Brain microvascular endothelial cell (primary cell): ENCODE data around the gene FJX1.
"Not testable (repeated sequence)": the region's sequence is repeated elsewhere in the genome, so short reads cannot be mapped to it uniquely, and the experiment has no call there.

Experiments
- DNase-seq: peaks from one replicate; pipeline ENCODE4 v3.0.0-alpha.2; 2020
- H3K27ac ChIP-seq: fragments of 250-450 bp; sonication (Bioruptor Pico); 2 replicates; pipeline ENCODE4 v1.5.1; 2020; ENCODE audit warnings: mild to moderate bottlenecking, moderate library complexity
- H3K27me3 ChIP-seq: fragments of 250-450 bp; sonication (Bioruptor Pico); replicated peaks from 2 replicates; pipeline ENCODE4 v1.5.1; 2020; ENCODE audit warnings: mild to moderate bottlenecking
- H3K36me3 ChIP-seq: fragments of 250-450 bp; sonication (Bioruptor Pico); replicated peaks from 2 replicates; pipeline ENCODE4 v1.5.1; 2020; ENCODE audit warnings: mild to moderate bottlenecking
- H3K4me3 ChIP-seq: 2 replicates; pipeline ENCODE4 v1.5.1; 2011; ENCODE audit warnings: low read depth, mild to moderate bottlenecking, control low read depth, low read length, moderate library complexity
- in situ Hi-C: cut with HindIII; loops from 2 replicates; pipeline ENCODE4 v1.10.0; 2017; ENCODE audit warnings: low sequenced_read_pairs, low pct_ligation_motif_present
- TF ChIP-seq, protein P1 (sequence below): IDR thresholded peaks from 2 replicates; pipeline ENCODE4 v1.5.1; 2011; ENCODE audit warnings: low read depth, mild to moderate bottlenecking, moderate library complexity, low read length, control low read depth, inconsistent platforms; ENCODE audit errors: missing control alignments

FJX1 gene

DNA sequence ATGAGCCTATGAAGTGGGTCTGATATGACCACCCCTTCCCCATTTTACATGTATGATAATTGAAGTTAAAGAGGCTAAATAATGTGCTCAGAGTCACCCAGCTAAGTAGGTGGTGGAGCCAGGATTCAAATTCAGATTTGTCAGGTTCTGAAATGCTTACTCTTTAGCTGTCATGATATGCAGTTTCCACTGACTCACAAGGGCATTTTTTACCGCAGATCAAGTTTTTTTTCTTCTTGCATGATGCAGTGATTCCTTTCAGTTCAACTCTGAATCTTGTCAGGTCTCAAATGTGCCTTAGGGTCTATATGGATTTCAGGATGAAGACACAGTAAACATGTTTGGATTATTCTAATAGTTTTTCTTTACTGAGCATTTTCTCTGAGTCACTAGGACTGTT is 31.7 kb downstream of the FJX1 start:
- DNase-seq, result peak; percentile 53
- H3K27me3 ChIP-seq, result no peaks in the 10 kb centered on the region
- TF ChIP-seq, protein P1, sequence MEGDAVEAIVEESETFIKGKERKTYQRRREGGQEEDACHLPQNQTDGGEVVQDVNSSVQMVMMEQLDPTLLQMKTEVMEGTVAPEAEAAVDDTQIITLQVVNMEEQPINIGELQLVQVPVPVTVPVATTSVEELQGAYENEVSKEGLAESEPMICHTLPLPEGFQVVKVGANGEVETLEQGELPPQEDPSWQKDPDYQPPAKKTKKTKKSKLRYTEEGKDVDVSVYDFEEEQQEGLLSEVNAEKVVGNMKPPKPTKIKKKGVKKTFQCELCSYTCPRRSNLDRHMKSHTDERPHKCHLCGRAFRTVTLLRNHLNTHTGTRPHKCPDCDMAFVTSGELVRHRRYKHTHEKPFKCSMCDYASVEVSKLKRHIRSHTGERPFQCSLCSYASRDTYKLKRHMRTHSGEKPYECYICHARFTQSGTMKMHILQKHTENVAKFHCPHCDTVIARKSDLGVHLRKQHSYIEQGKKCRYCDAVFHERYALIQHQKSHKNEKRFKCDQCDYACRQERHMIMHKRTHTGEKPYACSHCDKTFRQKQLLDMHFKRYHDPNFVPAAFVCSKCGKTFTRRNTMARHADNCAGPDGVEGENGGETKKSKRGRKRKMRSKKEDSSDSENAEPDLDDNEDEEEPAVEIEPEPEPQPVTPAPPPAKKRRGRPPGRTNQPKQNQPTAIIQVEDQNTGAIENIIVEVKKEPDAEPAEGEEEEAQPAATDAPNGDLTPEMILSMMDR, result no peak
- no peaks in the 10 kb centered on the region for H3K36me3 ChIP-seq
- in situ Hi-C loops, result no loop called here
- no peak overlapping the region for H3K4me3 ChIP-seq
- H3K27ac ChIP-seq, result no peak overlapping the region

DNA sequence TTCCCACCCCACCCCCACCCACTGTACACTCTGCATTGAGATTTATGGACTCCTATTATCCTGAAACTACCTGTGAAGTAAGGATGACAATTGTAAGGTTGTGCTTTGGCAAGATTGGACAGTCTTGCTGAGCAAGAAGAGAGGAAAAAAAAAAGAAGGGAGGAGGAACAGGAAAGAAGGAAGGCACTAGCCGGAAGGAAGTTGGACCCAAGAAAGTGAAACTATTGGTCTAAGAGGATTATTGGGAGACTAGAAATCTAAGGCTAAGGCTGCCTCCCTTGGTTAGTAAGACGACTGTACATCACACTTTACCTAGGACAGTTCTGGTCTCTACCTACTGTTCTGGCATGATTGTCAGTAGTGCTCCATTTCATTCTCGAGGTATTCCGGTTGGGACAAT is 32.2 kb downstream of the FJX1 start:
- Histone ChIP-seq H3K36me3 (no peaks in the 10 kb centered on the region), H3K27ac (no peak overlapping the region), H3K27me3 (no peaks in the 10 kb centered on the region), H3K4me3 (no peak overlapping the region)
- in situ Hi-C loops, result no loop called here
- no peak for DNase-seq
- TF ChIP-seq, protein P1, result no peak

DNA sequence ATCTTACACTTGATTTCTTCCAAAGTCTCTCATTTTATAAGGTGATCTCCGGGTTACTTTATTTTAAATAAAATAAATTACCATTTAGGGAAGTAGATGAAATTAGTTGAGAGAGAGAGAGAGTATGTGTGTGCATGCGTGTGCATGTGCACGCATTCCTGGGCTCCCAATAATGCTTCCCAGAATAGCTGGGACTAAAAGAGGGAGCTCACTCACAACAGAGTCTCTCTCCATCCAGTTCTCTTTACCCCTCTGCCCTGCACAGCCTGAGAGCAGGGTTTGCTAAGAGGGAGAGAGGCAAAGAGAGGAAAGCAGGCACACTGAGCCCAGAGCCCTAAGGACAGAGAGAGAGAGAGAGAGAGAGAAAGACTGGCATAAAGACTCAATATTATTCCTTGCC is 33.0 kb downstream of the FJX1 start:
- in situ Hi-C loops, result no loop called here
- Histone ChIP-seq H3K4me3 (no peak overlapping the region), H3K27me3 (no peaks in the 10 kb centered on the region), H3K36me3 (no peaks in the 10 kb centered on the region), H3K27ac (no peak overlapping the region)
- DNase-seq, result no peak
- TF ChIP-seq, protein P1, result no peak

DNA sequence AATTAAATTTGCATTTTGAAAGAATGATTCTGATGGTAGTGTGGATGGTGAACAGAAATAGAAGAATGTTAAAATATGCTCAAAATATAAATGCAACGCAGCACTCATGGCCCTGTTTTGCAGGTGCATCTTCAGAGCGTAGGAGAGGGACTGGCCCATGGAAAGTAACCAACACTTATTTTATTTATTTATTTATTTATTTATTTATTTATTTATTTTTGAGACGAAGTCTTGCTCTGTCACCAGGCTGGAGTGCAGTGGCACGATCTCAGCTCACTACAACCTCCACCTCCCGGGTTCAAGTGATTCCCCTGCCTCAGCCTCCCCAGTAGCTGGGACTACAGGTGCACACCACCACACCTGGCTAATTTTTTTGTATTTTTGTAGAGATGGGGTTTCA is 34.5 kb downstream of the FJX1 start:
- H3K4me3 ChIP-seq, H3K27me3 ChIP-seq, H3K36me3 ChIP-seq, H3K27ac ChIP-seq, in situ Hi-C loops, DNase-seq: not testable (repeated sequence)

DNA sequence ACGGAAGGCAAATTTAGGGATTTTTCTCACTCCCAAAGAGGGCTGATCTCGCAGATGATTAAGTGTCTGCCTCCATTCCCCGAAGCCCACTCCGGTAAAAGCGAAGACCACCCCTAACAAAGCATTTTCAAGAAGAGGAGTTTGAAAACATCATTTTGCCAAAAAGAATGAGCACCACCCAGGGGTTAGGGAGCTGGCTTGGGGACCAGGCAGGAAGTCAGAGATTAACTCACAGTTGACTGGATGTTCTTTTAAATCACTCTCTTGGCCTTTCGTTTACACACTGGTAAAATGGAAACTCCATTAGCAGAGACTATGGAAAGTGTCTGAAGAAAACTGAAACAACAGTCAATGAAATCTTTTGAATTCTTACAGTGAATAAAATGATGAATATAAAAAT is 36.5 kb downstream of the FJX1 start:
- no peak overlapping the region for H3K4me3 ChIP-seq
- no peak overlapping the region for H3K27ac ChIP-seq
- no peak for DNase-seq
- TF ChIP-seq, protein P1, result no peak
- in situ Hi-C loops, result no loop called here
- no peaks in the 10 kb centered on the region for H3K36me3 ChIP-seq
- no peaks in the 10 kb centered on the region for H3K27me3 ChIP-seq

DNA sequence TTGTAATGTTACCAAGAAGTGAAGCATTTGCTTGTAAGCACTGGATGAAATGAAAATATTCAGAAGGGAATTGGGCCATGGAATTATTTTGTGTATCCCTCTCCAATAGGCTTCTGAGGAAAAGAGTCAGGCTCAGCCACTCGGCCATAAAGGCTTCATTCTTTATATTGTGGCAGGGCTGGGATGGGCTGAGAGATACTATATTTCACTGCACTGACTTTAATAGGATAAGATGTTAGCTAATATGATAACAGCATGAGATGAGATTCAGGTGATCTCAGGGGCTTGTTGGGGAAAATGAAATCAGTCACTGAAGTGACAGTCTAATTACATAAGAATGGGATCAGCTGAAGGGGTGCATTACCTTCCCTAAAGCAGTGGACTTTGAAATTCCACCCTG is 37.0 kb downstream of the FJX1 start:
- no peak overlapping the region for H3K27ac ChIP-seq
- in situ Hi-C loops, result no loop called here
- no peaks in the 10 kb centered on the region for H3K27me3 ChIP-seq
- TF ChIP-seq, protein P1, result no peak
- H3K4me3 ChIP-seq, result no peak overlapping the region
- H3K36me3 ChIP-seq, result no peaks in the 10 kb centered on the region
- no peak for DNase-seq
